Activated CD8-positive, alpha-beta T cell treated with anti-CD3 and anti-CD28 coated beads, Interleukin-2, amount 10 ng/mL, durations not matched to agents 7 days and 5 days (primary cell): ENCODE results near the gene FRYL. TPM values are rescaled to one million over a fixed set of nuclear protein-coding genes. Genes with fewer than 3 reads are reported as not detected.
"Not testable (repeated sequence)": the region's sequence is repeated elsewhere in the genome, so short reads cannot be mapped to it uniquely, and the experiment has no call there.

Source experiments
- ATAC-seq: fragments of 150-1000 bp; cut with Tn5 transposase; one replicate; pipeline ENCODE4 v1.10.0; 2021; ENCODE audit warnings: moderate library complexity
- CTCF ChIA-PET: fragments of 350-600 bp; sonication (Branson Sonifier 250); formaldehyde crosslinking; loops from one replicate; lab custom pipeline; 2021; ENCODE audit warnings: antibody characterized with exemption; lab: Charles Lee
- POLR2A ChIA-PET: fragments of 350-600 bp; sonication (Branson Sonifier 250); formaldehyde crosslinking; loops from one replicate; lab custom pipeline; 2021; ENCODE audit warnings: antibody characterized with exemption; lab: Charles Lee
- DNase-seq: peaks from one replicate; pipeline ENCODE4 v3.0.0-alpha.2; 2020
- H3K27ac Mint-ChIP-seq: one replicate; pipeline ENCODE4 v1.8.0; 2021; ENCODE audit warnings: mild to moderate bottlenecking, mixed read lengths
- H3K27me3 Mint-ChIP-seq: one replicate; pipeline ENCODE4 v1.8.0; 2021; ENCODE audit warnings: low read depth, mixed read lengths
- H3K36me3 Mint-ChIP-seq: one replicate; pipeline ENCODE4 v1.8.0; 2021; ENCODE audit warnings: low read depth, mixed read lengths
- H3K4me1 Mint-ChIP-seq: one replicate; pipeline ENCODE4 v1.8.0; 2021; ENCODE audit warnings: low read depth, mixed read lengths
- H3K4me3 Mint-ChIP-seq: one replicate; pipeline ENCODE4 v1.8.0; 2021; ENCODE audit warnings: mild to moderate bottlenecking, mixed read lengths
- H3K9me3 Mint-ChIP-seq: one replicate; pipeline ENCODE4 v1.8.0; 2022; ENCODE audit warnings: mixed read lengths; ENCODE audit not compliant: insufficient read depth
- total RNA-seq, 2 experiments: library from RNA; stranded (reverse); gene quantifications; one replicate each; pipeline ENCODE4 v1.2.3, GENCODE V29; 2021

FRYL gene
- total RNA-seq: 100 to 1,000 TPM in 1 of 2 experiments, 10 to 100 TPM in 1; 98.5 to 107 TPM

DNA sequence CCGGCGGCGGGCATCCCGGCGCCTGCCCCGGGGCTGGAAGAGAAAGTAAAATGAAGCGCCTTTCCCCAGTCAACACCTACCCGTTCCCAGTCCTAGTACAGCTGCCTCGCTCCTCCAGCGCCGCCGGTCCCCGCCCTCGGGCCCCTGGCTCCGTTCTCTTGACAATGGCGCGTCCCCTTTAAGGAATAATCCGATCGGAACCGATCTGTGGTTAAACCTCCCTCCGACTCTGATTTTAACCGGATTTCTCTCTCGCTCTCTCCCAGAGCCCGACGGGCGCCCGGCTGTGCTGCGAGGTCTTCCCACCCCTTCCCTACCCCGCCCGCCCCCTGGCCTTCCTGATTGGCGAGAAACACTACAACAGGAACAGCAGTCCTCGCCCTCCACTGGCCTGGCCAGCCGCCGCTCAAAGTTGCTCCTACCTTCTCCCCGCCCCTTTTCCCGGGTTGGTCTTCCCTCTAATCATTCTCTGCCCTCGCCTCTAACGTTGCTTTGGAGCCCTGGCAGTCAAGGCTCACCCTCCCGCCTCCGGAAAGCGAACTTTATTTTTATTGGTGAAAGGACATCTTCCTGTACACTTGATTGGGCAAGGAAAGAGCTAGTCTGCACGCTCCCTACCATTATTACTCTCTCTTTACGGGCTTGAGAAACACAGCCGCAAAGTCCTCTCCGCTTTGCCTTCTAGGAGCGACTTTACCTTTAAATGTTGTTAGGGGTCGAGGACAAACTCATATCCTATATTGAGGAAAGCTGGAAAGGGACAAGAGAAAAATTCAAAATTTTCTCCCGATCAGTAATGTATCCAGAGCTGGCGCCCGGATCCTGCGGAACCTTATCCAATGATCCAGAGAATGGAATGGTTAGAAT, at the start of gene FRYL:
FRYL (minus strand) TSS at position 282 of the 867 bp plus-strand sequence. CDS start 145,869 bp downstream, outside the sequence.
- CTCF ChIA-PET: interaction anchor here (0.7 to 2.1 kb wide), 11 partner anchors 9 to 389 kb away, joined by 3 to 9 read pairs (median 3); partner anchors contain the start of gene OCIAD2
- H3K4me1 Mint-ChIP-seq: peaks cover 42% of the 10 kb centered on the region
- H3K27me3 Mint-ChIP-seq: no peaks in the 10 kb centered on the region
- H3K27ac Mint-ChIP-seq: peak within 1 kb of the TSS; percentile 92
- no peaks in the 10 kb centered on the region for H3K9me3 Mint-ChIP-seq
- POLR2A ChIA-PET: interaction anchor here (0.5 to 2.9 kb wide), 7 partner anchors 8 to 126 kb away, joined by 3 to 16 read pairs (median 3); partner anchors contain the start of genes OCIAD1 and OCIAD2
- peak; percentile 93 for ATAC-seq
- peak; percentile 99 for DNase-seq
- H3K4me3 Mint-ChIP-seq: peak within 1 kb of the TSS; percentile 93
- peaks cover 13% of the 10 kb centered on the region for H3K36me3 Mint-ChIP-seq

DNA sequence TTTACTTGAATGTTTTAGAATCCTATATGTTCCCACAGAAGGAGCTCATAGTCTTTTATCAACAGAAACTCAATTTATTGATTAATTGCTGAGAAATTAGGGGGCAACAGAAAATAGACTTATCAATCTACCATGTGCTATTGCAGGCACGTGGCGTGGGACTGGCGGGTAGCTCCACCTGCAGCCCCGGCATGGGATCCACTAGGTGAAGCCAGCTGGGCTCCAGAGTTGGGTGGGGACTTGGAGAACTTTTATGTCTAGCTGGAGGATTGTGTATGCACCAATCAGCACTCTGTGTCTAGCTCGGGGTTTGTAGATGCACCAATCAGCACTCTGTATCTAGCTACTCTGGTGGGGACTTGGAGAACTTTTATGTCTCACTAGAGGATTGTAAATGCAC, 47.5 kb upstream of the FRYL start:
- Mint-ChIP-seq H3K27me3 (no peaks in the 10 kb centered on the region), H3K9me3 (no peaks in the 10 kb centered on the region), H3K27ac (no peak overlapping the region), H3K4me1 (peaks cover 12% of the 10 kb centered on the region), H3K36me3 (peaks cover 12% of the 10 kb centered on the region), H3K4me3 (no peak overlapping the region)
- DNase-seq: no peak
- ATAC-seq: no peak
- ChIA-PET CTCF (no interaction called here), POLR2A (no interaction called here)

DNA sequence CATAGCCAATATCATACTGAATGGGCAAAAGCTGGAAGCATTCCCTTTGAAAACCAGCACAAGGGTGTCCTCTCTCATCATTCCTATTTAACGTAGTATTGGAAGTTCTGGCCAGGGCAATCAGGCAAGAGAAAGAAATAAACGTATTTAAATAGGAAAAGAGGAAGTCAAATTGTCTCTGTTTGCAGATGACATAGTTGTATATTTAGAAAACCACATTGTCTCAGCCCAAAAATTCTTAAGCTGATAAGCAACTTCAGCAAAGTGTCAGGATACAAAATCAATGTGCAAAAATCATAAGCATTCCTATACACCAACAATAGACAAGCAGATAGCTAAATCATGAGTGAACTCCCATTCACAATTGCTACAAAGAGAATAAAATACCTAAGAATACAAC, 41.4 kb upstream of the FRYL start:
- ChIA-PET CTCF (interaction anchor here (0.6 to 1.6 kb wide), 3 partner anchors 9 to 16 kb away, joined by 3 read pairs; partner anchors contain the start of gene OCIAD1), POLR2A (interaction anchor here (0.9 kb wide), 1 partner anchor 460 kb away, joined by 3 read pairs; no protein-coding TSS in a partner anchor)
- not testable (repeated sequence) for H3K4me1 Mint-ChIP-seq, H3K9me3 Mint-ChIP-seq, ATAC-seq, H3K36me3 Mint-ChIP-seq, H3K27ac Mint-ChIP-seq, H3K4me3 Mint-ChIP-seq, DNase-seq
- peaks cover 24% of the 10 kb centered on the region for H3K27me3 Mint-ChIP-seq

DNA sequence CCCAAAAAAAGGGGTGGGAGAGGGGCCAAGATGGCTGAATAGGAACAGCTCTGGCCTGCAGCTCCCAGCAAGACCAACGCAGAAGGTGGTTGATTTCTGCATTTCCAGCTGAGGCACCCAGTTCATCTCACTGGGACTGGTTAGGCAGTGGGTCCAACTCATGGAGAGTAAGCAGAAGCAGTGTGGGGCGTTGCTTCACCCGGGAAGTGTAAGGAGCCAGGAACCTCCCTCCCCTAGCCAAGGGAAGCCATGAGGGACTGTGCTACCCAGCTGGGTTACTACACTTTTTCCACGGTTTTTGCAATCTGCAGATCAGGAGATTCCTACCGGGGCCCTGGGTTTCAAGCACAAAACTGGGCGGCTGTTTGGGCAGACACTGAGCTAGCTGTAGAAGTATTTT, 36.9 kb upstream of the FRYL start:
- H3K9me3 Mint-ChIP-seq: no peaks in the 10 kb centered on the region
- H3K27ac Mint-ChIP-seq: no peak overlapping the region

DNA sequence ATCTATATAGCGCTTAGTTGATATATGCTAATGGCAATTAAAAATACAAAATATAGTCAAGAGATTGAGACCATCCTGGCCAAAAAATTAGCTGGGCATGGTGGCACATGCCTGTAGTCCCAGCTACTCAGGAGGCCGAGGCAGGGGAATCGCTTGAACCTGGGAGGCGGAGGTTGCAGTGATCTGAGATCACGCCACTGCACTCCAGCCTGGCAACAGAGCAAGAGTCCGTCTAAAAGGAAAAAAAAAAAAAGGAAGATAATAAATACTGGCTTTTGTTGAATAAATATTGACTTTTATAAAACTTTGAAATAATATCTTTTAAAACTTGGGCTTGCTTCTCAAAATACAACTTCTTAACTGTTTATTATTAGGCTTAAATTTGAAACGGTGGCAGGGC, 36.2 kb upstream of the FRYL start:
- H3K9me3 Mint-ChIP-seq, ATAC-seq, H3K36me3 Mint-ChIP-seq, H3K4me3 Mint-ChIP-seq, POLR2A ChIA-PET, H3K27ac Mint-ChIP-seq, DNase-seq: not testable (repeated sequence)
- Mint-ChIP-seq H3K27me3 (peaks cover 17% of the 10 kb centered on the region), H3K4me1 (peaks cover 18% of the 10 kb centered on the region)
- CTCF ChIA-PET: interaction anchor here (0.8 kb wide), 1 partner anchor 9 kb away, joined by 3 read pairs; no protein-coding TSS in a partner anchor

More for the DNA sequence above, 36.9 kb upstream of the FRYL start:
- no peak overlapping the region for H3K4me3 Mint-ChIP-seq
- H3K4me1 Mint-ChIP-seq: peaks cover 14% of the 10 kb centered on the region
- POLR2A ChIA-PET: no interaction called here
- CTCF ChIA-PET: interaction anchor here (0.8 kb wide), 1 partner anchor 36 kb away, joined by 3 read pairs; the partner anchor contains the start of gene FRYL
- peaks cover 21% of the 10 kb centered on the region for H3K27me3 Mint-ChIP-seq
- peaks cover 2% of the 10 kb centered on the region for H3K36me3 Mint-ChIP-seq
- ATAC-seq (no peak), DNase-seq (no peak)

DNA sequence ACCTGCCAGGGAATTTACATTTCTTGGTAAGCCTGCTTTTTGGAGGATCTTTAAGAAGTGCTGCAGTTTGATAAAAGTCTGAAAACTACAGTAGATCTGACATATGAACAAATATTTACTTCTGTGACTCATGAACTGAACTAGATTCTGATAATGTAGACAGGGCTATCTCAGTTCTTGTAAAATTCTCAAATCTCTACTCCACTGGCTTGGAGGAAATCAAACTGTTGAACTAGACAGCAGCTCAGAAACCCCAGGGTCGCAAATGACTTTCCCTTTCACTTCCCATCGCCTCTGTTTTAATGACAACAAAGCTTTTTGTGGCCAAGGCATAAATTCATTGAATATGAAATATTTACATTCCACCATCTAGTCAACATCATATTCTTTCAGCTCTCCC, 35.4 kb upstream of the FRYL start:
- Mint-ChIP-seq H3K36me3 (no peaks in the 10 kb centered on the region), H3K4me3 (peak overlapping the region; percentile 27), H3K27ac (peak overlapping the region; percentile 57), H3K9me3 (no peaks in the 10 kb centered on the region), H3K4me1 (peaks cover 18% of the 10 kb centered on the region), H3K27me3 (peaks cover 12% of the 10 kb centered on the region)
- DNase-seq (peak; percentile 33), ATAC-seq (no peak)
- CTCF ChIA-PET: interaction anchor here (0.8 kb wide), 1 partner anchor 10 kb away, joined by 3 read pairs; no protein-coding TSS in a partner anchor
- POLR2A ChIA-PET: no interaction called here

DNA sequence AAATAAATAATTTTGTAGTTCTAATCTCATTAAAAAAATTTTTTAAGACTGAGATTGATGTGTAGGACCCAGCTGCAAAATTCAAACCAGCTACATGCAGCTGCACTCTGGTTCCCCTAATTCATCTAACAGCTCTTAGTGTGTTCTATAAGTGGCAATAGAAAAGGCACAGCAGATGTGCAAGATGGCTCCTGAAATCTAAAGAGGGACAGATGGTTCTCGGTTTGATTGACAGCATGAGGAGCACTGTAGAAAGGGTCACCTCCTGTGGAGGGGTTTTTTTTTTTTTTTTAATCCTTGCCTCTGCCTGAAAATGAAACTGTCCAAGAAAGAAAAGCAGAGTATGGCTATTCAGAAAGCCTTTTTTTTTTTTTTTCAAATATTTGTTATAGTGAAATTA, 33.9 kb upstream of the FRYL start:
- ChIA-PET CTCF (no interaction called here), POLR2A (interaction anchor here (1.4 kb wide), 1 partner anchor 12 kb away, joined by 4 read pairs; no protein-coding TSS in a partner anchor)
- Mint-ChIP-seq H3K27me3 (peaks cover 7% of the 10 kb centered on the region), H3K27ac (no peak overlapping the region), H3K36me3 (no peaks in the 10 kb centered on the region), H3K9me3 (no peaks in the 10 kb centered on the region), H3K4me3 (no peak overlapping the region), H3K4me1 (peaks cover 19% of the 10 kb centered on the region)
- DNase-seq: no peak
- no peak for ATAC-seq

DNA sequence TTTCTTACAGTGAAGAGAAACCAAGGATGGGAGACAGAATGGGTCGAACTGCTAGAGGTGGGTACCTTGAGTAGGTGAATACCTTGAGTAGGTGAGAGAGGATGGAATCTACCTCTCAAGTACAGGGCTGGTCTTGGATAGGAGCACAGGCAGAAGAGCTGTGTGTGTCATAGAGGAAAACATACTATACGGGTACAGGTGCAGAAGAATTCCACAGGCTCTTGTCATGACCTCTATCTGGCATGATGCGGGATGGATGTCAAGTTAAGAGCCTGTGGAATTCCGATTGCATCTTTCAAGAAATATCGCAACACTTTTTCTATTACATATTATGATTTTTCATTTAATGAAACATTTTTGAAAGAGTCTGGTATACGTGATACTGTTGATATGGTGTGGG, 32.8 kb upstream of the FRYL start:
- no peak overlapping the region for H3K4me3 Mint-ChIP-seq

DNA sequence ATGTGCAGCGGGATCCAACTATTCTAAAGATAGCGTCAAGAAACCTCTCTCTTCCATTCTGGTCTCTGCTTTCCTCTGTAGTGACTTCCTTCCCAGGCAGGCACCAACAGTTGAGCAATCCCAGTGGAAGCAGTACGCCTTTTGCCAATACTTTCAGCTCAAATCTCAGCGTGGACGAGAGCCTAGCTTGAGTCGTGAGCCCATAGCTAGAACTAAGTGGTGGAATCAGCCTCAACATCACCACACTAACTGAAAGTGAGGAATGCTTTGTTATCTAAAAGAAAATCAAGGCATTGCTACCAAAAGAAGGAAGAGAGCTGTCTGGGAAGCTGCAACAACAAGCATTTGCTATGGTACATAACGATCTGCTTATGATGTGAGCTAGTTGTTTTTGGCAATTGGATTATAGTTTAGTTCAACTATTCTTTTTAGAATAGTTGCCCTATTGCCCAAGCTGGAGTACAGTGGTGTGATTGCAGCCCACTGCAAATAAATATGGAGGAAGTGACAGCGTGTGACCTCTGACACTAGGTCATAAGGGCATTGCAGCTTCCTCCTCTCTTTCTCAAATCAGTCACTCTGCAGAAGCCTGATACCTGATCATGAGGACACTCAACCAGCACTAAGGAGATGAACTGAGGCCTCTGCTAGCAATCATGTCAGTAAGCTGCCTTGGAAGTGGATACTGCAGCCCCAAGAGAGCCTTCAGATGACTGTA, 24.7 kb upstream of the FRYL start:
- CTCF ChIA-PET: interaction anchor here (1.4 kb wide), 1 partner anchor 16 kb away, joined by 3 read pairs; no protein-coding TSS in a partner anchor

More for the DNA sequence above, 32.8 kb upstream of the FRYL start:
- DNase-seq (no peak), ATAC-seq (no peak)
- ChIA-PET CTCF (interaction anchor here (0.7 kb wide), 1 partner anchor 11 kb away, joined by 4 read pairs; no protein-coding TSS in a partner anchor), POLR2A (no interaction called here)
- H3K4me1 Mint-ChIP-seq: peaks cover 26% of the 10 kb centered on the region
- H3K27me3 Mint-ChIP-seq: no peaks in the 10 kb centered on the region
- no peaks in the 10 kb centered on the region for H3K36me3 Mint-ChIP-seq
- no peaks in the 10 kb centered on the region for H3K9me3 Mint-ChIP-seq
- H3K27ac Mint-ChIP-seq: no peak overlapping the region

DNA sequence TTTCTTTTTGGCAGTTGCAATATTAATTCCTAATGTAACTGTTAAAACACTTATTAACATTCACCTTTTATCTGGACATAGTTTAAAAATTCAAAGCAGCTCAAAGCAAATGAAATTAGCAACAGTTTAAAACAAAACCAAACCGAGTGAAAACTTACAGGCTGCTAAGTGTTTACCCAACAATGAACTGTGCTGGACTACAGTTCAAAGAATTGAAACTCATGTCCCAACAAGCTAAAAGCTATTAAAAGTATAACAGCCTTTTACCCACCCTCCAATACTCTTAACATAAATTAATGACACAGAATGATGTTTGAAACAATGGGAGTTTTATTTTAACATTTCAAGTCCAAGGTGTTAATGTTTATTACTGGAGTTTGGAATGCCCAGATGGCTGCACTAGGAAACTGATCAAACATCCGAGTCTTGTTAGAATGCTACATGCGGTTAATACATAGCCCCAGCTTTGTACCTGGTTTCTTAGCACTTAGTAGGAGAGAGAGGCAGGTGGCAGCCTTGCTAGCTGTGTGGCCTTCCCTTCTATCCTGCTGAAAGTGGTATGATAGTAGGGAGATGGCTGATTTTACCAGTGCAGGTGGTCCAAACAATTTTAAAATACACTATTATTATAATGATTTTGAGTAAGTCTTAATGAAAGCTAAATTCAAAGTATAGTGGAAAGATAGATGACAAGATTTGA, 21.1 kb upstream of the FRYL start:
- no peaks in the 10 kb centered on the region for H3K9me3 Mint-ChIP-seq
- POLR2A ChIA-PET: no interaction called here
- ATAC-seq (no peak), DNase-seq (no peak)
- no peak overlapping the region for H3K27ac Mint-ChIP-seq
- H3K27me3 Mint-ChIP-seq: peaks cover 2% of the 10 kb centered on the region
- no peak overlapping the region for H3K4me3 Mint-ChIP-seq
- H3K4me1 Mint-ChIP-seq: no peaks in the 10 kb centered on the region
- H3K36me3 Mint-ChIP-seq: no peaks in the 10 kb centered on the region
- CTCF ChIA-PET: interaction anchor here (0.6 kb wide), 1 partner anchor 12 kb away, joined by 4 read pairs; no protein-coding TSS in a partner anchor

More for the DNA sequence above, 24.7 kb upstream of the FRYL start:
- Mint-ChIP-seq H3K4me1 (peaks cover 9% of the 10 kb centered on the region), H3K27ac (no peak overlapping the region), H3K9me3 (no peaks in the 10 kb centered on the region), H3K4me3 (no peak overlapping the region), H3K36me3 (no peaks in the 10 kb centered on the region), H3K27me3 (no peaks in the 10 kb centered on the region)
- POLR2A ChIA-PET: no interaction called here
- no peak for ATAC-seq
- DNase-seq: no peak

DNA sequence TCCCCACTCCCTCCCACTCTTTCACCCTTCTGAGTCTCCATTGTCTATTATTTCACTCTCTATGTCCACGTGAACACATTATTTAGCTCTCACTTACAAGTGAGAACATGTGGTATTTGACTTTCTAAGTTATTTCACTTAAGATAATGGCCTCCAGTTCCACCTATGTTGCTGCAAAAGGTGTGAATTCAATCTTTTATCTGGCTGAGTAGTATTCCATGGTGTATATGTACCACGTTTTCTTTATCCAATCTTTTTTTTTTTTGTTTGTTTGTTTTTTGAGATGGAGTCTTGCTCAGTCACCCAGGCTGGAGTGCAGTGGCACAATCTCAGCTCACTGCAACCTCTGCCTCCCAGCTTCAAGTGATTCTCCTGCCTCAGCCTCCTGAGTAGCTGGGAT, 20.1 kb upstream of the FRYL start:
- H3K4me1 Mint-ChIP-seq, POLR2A ChIA-PET: not testable (repeated sequence)

More for the DNA sequence above, 20.1 kb upstream of the FRYL start:
- H3K27ac Mint-ChIP-seq, CTCF ChIA-PET, H3K27me3 Mint-ChIP-seq, H3K36me3 Mint-ChIP-seq, ATAC-seq, DNase-seq, H3K4me3 Mint-ChIP-seq, H3K9me3 Mint-ChIP-seq: not testable (repeated sequence)
